ENCODE measurements around the gene OSBPL10. TPM values are rescaled to one million over a fixed set of nuclear protein-coding genes. Genes with fewer than 3 reads are reported as not detected.

The OSBPL10 gene
- total RNA-seq, 1 donor from 2014 or later = 52.7 TPM

DNA sequence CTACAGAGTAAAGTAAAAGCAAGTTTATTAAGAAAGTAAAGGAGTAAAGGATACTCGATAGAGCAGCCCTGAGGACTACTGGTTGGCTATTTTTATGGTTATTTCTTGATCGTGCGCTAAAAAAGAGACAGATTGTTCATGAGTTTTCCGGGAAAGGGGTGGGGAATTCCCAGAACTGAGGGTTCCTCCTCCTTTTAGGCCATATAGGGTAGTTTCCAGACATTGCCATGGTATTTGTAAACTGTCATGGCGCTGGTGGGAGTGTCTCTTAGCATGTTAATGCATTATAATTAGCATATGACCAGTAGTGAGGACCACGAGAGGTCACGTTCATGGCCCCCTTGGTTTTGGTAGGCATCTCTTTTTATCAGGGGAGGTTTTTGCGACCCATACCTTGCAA is 213.1 kb downstream of the OSBPL10 start:
- peaks cover 2% of the 10 kb centered on the region for H3K36me3 Mint-ChIP-seq (ENCODE audit: low read depth, unreplicated experiment)
- H3K4me1 Mint-ChIP-seq (ENCODE audit: low read depth, unreplicated experiment) = peaks cover 7% of the 10 kb centered on the region
- no peak overlapping the region for H3K27ac Mint-ChIP-seq (ENCODE audit: unreplicated experiment)
- H3K27ac ChIP-seq (ENCODE audit: low read depth, low read length) = no peak overlapping the region
- H3K9me3 Mint-ChIP-seq (ENCODE audit: unreplicated experiment) = no peaks in the 10 kb centered on the region
- no peak for TF ChIP-seq EZH2 (IDR thresholded peaks at IDR 0.05; ENCODE audit: insufficient read depth, low read length)
- TF ChIP-seq, protein P1, sequence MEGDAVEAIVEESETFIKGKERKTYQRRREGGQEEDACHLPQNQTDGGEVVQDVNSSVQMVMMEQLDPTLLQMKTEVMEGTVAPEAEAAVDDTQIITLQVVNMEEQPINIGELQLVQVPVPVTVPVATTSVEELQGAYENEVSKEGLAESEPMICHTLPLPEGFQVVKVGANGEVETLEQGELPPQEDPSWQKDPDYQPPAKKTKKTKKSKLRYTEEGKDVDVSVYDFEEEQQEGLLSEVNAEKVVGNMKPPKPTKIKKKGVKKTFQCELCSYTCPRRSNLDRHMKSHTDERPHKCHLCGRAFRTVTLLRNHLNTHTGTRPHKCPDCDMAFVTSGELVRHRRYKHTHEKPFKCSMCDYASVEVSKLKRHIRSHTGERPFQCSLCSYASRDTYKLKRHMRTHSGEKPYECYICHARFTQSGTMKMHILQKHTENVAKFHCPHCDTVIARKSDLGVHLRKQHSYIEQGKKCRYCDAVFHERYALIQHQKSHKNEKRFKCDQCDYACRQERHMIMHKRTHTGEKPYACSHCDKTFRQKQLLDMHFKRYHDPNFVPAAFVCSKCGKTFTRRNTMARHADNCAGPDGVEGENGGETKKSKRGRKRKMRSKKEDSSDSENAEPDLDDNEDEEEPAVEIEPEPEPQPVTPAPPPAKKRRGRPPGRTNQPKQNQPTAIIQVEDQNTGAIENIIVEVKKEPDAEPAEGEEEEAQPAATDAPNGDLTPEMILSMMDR (IDR thresholded peaks at IDR 0.05; ENCODE audit: insufficient read depth, low read depth, low read length) = no peak
- H3K79me2 ChIP-seq (ENCODE audit: insufficient read depth, low read length) = no peaks in the 10 kb centered on the region
- no peak overlapping the region for H3K4me3 ChIP-seq (ENCODE audit: insufficient read depth, low read depth, low read length)
- no peaks in the 10 kb centered on the region for H3K36me3 ChIP-seq (ENCODE audit: insufficient read depth, low read length)
- no peak overlapping the region for H2AFZ ChIP-seq (ENCODE audit: low read depth, low read length)
- H3K27me3 ChIP-seq (ENCODE audit: insufficient read depth, low read length) = no peaks in the 10 kb centered on the region
- no peak overlapping the region for H3K9ac ChIP-seq (ENCODE audit: low read length)
- H3K4me1 ChIP-seq (ENCODE audit: insufficient read depth, low read length) = no peaks in the 10 kb centered on the region
- peaks cover 17% of the 10 kb centered on the region for H4K20me1 ChIP-seq (ENCODE audit: insufficient read depth, low read length)
- no peak for FAIRE-seq
- H3K4me3 Mint-ChIP-seq (ENCODE audit: unreplicated experiment) = no peak overlapping the region
- H3K9me3 ChIP-seq (ENCODE audit: insufficient read depth, low read depth, low read length) = no peaks in the 10 kb centered on the region
- no peaks in the 10 kb centered on the region for H3K27me3 Mint-ChIP-seq (ENCODE audit: low read depth, unreplicated experiment)
- no peak overlapping the region for H3K4me2 ChIP-seq (ENCODE audit: low read length)
- DNase-seq (ENCODE audit: low read depth) = no peak

DNA sequence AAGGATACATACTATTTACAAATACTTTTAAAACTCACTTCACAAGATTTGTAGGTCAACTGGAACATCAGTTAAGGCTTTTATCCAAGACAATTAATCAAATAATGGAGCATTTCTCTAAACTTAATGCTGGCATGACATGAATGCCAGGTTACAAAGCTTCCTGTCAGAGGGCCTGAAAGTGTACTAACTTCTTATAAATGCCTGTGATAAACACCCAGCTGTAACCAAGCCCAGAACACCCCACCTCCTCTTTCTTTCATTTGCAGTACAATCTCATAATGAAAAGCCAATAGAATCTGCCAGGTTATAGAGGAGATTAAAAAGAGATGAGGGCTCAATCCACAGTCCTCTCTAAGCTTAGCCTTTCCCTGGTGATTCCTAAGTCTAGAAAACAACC is 214.4 kb downstream of the OSBPL10 start:
- peaks cover 2% of the 10 kb centered on the region for H3K36me3 Mint-ChIP-seq (ENCODE audit: low read depth, unreplicated experiment)
- no peak overlapping the region for H3K4me3 ChIP-seq (ENCODE audit: insufficient read depth, low read depth, low read length)
- no peak for FAIRE-seq
- no peaks in the 10 kb centered on the region for H3K9me3 Mint-ChIP-seq (ENCODE audit: unreplicated experiment)
- H2AFZ ChIP-seq (ENCODE audit: low read depth, low read length) = no peak overlapping the region
- H3K4me1 Mint-ChIP-seq (ENCODE audit: low read depth, unreplicated experiment) = peaks cover 8% of the 10 kb centered on the region
- no peaks in the 10 kb centered on the region for H3K9me3 ChIP-seq (ENCODE audit: insufficient read depth, low read depth, low read length)
- no peak overlapping the region for H3K27ac Mint-ChIP-seq (ENCODE audit: unreplicated experiment)
- no peaks in the 10 kb centered on the region for H3K79me2 ChIP-seq (ENCODE audit: insufficient read depth, low read length)
- peaks cover 17% of the 10 kb centered on the region for H4K20me1 ChIP-seq (ENCODE audit: insufficient read depth, low read length)
- H3K4me1 ChIP-seq (ENCODE audit: insufficient read depth, low read length) = no peaks in the 10 kb centered on the region
- DNase-seq (ENCODE audit: low read depth) = no peak
- H3K4me3 Mint-ChIP-seq (ENCODE audit: unreplicated experiment) = no peak overlapping the region
- no peak overlapping the region for H3K4me2 ChIP-seq (ENCODE audit: low read length)
- no peaks in the 10 kb centered on the region for H3K27me3 ChIP-seq (ENCODE audit: insufficient read depth, low read length)
- H3K9ac ChIP-seq (ENCODE audit: low read length) = no peak overlapping the region
- H3K36me3 ChIP-seq (ENCODE audit: insufficient read depth, low read length) = no peaks in the 10 kb centered on the region
- H3K27ac ChIP-seq (ENCODE audit: low read depth, low read length) = no peak overlapping the region
- H3K27me3 Mint-ChIP-seq (ENCODE audit: low read depth, unreplicated experiment) = no peaks in the 10 kb centered on the region
- TF ChIP-seq EZH2 (IDR thresholded peaks at IDR 0.05; ENCODE audit: insufficient read depth, low read length) = no peak
- TF ChIP-seq, protein P1 (IDR thresholded peaks at IDR 0.05; ENCODE audit: insufficient read depth, low read depth, low read length) = no peak

DNA sequence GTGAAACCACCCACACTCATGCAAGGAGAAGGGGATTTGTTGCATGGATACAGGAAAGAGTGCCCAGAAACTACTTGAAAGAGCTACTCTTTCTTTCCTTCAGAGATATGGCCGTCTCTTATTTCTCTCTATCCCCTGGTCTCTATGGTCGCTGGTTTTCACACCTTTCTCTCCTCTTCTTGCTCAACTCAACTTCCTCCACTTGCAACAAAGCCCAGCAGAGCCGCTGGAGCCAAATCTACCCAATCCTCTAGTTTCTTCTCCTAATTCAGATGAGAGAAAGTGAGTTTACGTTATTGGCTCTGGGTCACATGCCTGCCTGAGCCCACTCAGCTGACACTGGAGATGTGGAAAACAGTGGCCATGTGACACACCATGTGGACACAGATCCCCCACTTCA is 215.2 kb downstream of the OSBPL10 start:
- H3K4me3 ChIP-seq (ENCODE audit: insufficient read depth, low read depth, low read length) = no peak overlapping the region
- H3K9ac ChIP-seq (ENCODE audit: low read length) = no peak overlapping the region
- no peaks in the 10 kb centered on the region for H3K27me3 Mint-ChIP-seq (ENCODE audit: low read depth, unreplicated experiment)
- DNase-seq (ENCODE audit: low read depth) = no peak
- no peaks in the 10 kb centered on the region for H3K4me1 ChIP-seq (ENCODE audit: insufficient read depth, low read length)
- no peaks in the 10 kb centered on the region for H3K36me3 ChIP-seq (ENCODE audit: insufficient read depth, low read length)
- H3K4me1 Mint-ChIP-seq (ENCODE audit: low read depth, unreplicated experiment) = peaks cover 8% of the 10 kb centered on the region
- no peak overlapping the region for H3K4me2 ChIP-seq (ENCODE audit: low read length)
- no peaks in the 10 kb centered on the region for H3K27me3 ChIP-seq (ENCODE audit: insufficient read depth, low read length)
- no peaks in the 10 kb centered on the region for H3K79me2 ChIP-seq (ENCODE audit: insufficient read depth, low read length)
- FAIRE-seq = no peak
- no peak overlapping the region for H2AFZ ChIP-seq (ENCODE audit: low read depth, low read length)
- H3K9me3 Mint-ChIP-seq (ENCODE audit: unreplicated experiment) = no peaks in the 10 kb centered on the region
- H3K9me3 ChIP-seq (ENCODE audit: insufficient read depth, low read depth, low read length) = no peaks in the 10 kb centered on the region
- H3K4me3 Mint-ChIP-seq (ENCODE audit: unreplicated experiment) = no peak overlapping the region
- peaks cover 2% of the 10 kb centered on the region for H3K36me3 Mint-ChIP-seq (ENCODE audit: low read depth, unreplicated experiment)
- TF ChIP-seq, protein P1 (IDR thresholded peaks at IDR 0.05; ENCODE audit: insufficient read depth, low read depth, low read length) = no peak
- no peak for TF ChIP-seq EZH2 (IDR thresholded peaks at IDR 0.05; ENCODE audit: insufficient read depth, low read length)
- no peak overlapping the region for H3K27ac ChIP-seq (ENCODE audit: low read depth, low read length)
- peaks cover 17% of the 10 kb centered on the region for H4K20me1 ChIP-seq (ENCODE audit: insufficient read depth, low read length)
- no peak overlapping the region for H3K27ac Mint-ChIP-seq (ENCODE audit: unreplicated experiment)

All from astrocyte (in vitro differentiated cells and primary cell).